Calu3 (cell line): ENCODE measurements around the gene MRPS18B. TPM values are rescaled to one million over a fixed set of nuclear protein-coding genes. Genes with fewer than 3 reads are reported as not detected.
A peak's percentile ranks its signal among the peaks of the same experiment; 100 is the strongest.

Experiments used
- Bru-seq: library from RNA; stranded (reverse); fragments of 400-500 nt; gene quantifications from one replicate; lab custom pipeline; 2021; lab: Mats Ljungman, UMichigan
- BruChase-seq, 2 experiments: library from RNA; stranded (reverse); fragments of 400-500 nt; gene quantifications; one replicate each; lab custom pipeline; 2021; lab: Mats Ljungman, UMichigan
- BruUV-seq: library from RNA; stranded (reverse); fragments of 400-500 nt; replicated peaks from 2 replicates; lab custom pipeline; 2021; lab: Mats Ljungman, UMichigan
- CTCF ChIA-PET: fragments of 300-600 bp; sonication (Branson Sonifier 250); formaldehyde crosslinking; loops from one replicate; lab custom pipeline; 2022; ENCODE audit warnings: antibody characterized with exemption; lab: Charles Lee
- DNase-seq: peaks from one replicate; pipeline ENCODE4 v3.0.0; 2022
- H3K27ac Mint-ChIP-seq: one replicate; pipeline ENCODE4 v1.8.0; 2022; ENCODE audit warnings: mixed read lengths; ENCODE audit not compliant: unreplicated experiment
- H3K27me3 Mint-ChIP-seq: one replicate; pipeline ENCODE4 v1.8.0; 2022; ENCODE audit warnings: mixed read lengths; ENCODE audit not compliant: unreplicated experiment
- H3K36me3 Mint-ChIP-seq: one replicate; pipeline ENCODE4 v1.8.0; 2022; ENCODE audit warnings: mild to moderate bottlenecking, moderate library complexity, mixed read lengths; ENCODE audit not compliant: insufficient read depth, unreplicated experiment
- H3K4me1 Mint-ChIP-seq: one replicate; pipeline ENCODE4 v1.8.0; 2022; ENCODE audit warnings: mild to moderate bottlenecking, low read depth, mixed read lengths; ENCODE audit not compliant: unreplicated experiment
- H3K4me3 Mint-ChIP-seq: one replicate; pipeline ENCODE4 v1.8.0; 2022; ENCODE audit warnings: mild to moderate bottlenecking, low read depth, moderate library complexity, mixed read lengths; ENCODE audit not compliant: unreplicated experiment
- H3K9me3 Mint-ChIP-seq: one replicate; pipeline ENCODE4 v1.8.0; 2022; ENCODE audit warnings: low read depth, mixed read lengths; ENCODE audit not compliant: unreplicated experiment
- intact Hi-C: fragments of 100-400 bp; cut with micrococcal nuclease; formaldehyde crosslinking; loops from one replicate; pipeline ENCODE4 v1.10.0; 2022; ENCODE audit not compliant: unreplicated experiment
- long read RNA-seq: library from polyadenylated mRNA; stranded (forward); transcript quantifications from one replicate; pipeline ENCODE4 v2.0.0, GENCODE V29; 2022
- total RNA-seq: library from RNA; stranded (reverse); gene quantifications from 2 replicates; pipeline ENCODE4 v1.2.3, GENCODE V29; 2022
- TF ChIP-seq, protein P1 (sequence below): fragments of 200-600 bp; IDR thresholded peaks from one replicate; pipeline ENCODE4 v1.8.0; 2022; ENCODE audit warnings: antibody characterized with exemption; ENCODE audit not compliant: unreplicated experiment

The MRPS18B gene
- total RNA-seq (103 and 107 TPM in 2 replicates), Bru-seq, nascent RNA (percentile 90 among the genes with signal in this experiment), BruChase-seq, experiment 1, labeled RNA remaining after a 6-hour chase (percentile 94 among the genes with signal in this experiment), BruChase-seq, experiment 2, labeled RNA remaining after a 2-hour chase (percentile 93 among the genes with signal in this experiment)
- long read RNA-seq, transcript MRPS18B-206 (7 exons, 1,532 nt): major isoform, 268 of 310 reads
- long read RNA-seq, partial matches to known transcripts: 23 of 310 reads
- long read RNA-seq, other reads (novel, unspliced or antisense): 19 of 310 reads

DNA sequence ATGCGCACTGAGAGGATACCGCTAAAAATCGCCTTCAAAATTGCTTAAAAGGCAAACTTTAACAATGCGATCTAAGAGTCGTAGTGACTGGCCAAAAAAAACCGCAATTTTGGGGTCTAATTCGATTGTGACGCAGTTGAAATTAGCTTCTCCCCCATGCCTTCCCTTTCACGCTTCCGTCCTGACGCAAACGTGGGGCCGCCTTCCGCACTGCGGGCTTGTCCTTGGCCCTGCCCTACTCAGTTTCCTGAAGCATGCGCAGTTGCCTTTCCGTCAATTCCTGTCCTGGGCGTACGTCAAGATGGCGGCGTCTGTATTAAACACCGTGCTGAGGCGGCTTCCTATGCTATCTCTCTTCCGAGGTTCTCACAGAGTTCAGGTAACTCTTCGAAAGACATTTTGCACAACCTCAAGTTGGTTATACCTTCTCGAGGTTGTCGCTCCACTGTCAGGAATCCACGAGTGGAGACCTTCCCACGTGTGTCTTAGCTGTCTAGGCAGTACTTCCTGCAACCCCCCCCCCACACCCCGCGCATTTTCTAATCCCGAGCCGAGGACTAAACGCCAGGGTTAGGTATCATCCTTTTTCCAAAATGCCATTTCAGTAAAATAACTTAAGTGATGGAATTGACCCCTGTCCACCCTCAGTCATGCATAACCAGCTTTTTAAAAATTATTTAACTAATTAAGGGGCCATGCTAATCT is at the start of gene MRPS18B:
MRPS18B (plus strand) TSS at position 276 of the 705 bp plus-strand sequence; CDS start at position 302, 26 bp downstream.
- BruUV-seq: TSS peak; percentile 79
- intact Hi-C loops: loop anchor here (5.0 kb wide), 1 partner anchor 105 kb away; the partner anchor contains the start of gene TUBB
- Mint-ChIP-seq H3K36me3 (peaks cover 96% of the 10 kb centered on the region), H3K27me3 (peaks cover 16% of the 10 kb centered on the region), H3K27ac (peak within 1 kb of the TSS; percentile 98), H3K4me3 (peak within 1 kb of the TSS; percentile 70), H3K4me1 (peaks cover 46% of the 10 kb centered on the region), H3K9me3 (no peaks in the 10 kb centered on the region)
- DNase-seq: peak; percentile 98
- TF ChIP-seq, protein P1, sequence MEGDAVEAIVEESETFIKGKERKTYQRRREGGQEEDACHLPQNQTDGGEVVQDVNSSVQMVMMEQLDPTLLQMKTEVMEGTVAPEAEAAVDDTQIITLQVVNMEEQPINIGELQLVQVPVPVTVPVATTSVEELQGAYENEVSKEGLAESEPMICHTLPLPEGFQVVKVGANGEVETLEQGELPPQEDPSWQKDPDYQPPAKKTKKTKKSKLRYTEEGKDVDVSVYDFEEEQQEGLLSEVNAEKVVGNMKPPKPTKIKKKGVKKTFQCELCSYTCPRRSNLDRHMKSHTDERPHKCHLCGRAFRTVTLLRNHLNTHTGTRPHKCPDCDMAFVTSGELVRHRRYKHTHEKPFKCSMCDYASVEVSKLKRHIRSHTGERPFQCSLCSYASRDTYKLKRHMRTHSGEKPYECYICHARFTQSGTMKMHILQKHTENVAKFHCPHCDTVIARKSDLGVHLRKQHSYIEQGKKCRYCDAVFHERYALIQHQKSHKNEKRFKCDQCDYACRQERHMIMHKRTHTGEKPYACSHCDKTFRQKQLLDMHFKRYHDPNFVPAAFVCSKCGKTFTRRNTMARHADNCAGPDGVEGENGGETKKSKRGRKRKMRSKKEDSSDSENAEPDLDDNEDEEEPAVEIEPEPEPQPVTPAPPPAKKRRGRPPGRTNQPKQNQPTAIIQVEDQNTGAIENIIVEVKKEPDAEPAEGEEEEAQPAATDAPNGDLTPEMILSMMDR: no peak
- CTCF ChIA-PET: interaction anchor here (0.6 to 2.0 kb wide), 3 partner anchors 29 to 113 kb away, joined by 3 to 10 read pairs (median 4); partner anchors contain the start of gene DHX16

DNA sequence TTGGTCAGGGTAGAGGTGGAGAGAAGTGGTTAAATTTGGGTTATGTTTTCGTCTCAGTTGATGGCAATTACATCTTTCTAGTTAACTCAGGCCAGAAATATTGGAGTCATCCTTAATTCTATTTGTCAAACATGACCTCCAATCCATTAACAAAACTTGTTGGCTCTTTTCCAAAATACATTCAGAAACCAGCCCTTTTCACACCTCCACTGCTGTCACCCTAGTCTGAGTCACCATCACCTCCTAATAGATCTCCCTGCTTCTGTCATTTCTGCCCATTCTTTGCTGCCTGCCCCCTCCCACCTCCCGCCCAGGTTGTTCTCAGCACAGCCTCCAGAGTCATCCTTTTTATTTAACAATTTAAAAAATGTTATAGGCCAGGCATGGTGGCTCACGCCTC is 49.4 kb upstream of the MRPS18B start:
- Mint-ChIP-seq H3K27me3 (peaks cover 9% of the 10 kb centered on the region), H3K4me3 (no peak overlapping the region), H3K9me3 (no peaks in the 10 kb centered on the region), H3K4me1 (peaks cover 39% of the 10 kb centered on the region), H3K36me3 (peaks cover 24% of the 10 kb centered on the region), H3K27ac (no peak overlapping the region)
- intact Hi-C loops: no loop called here
- no TSS peak for BruUV-seq
- TF ChIP-seq, protein P1: no peak
- CTCF ChIA-PET: no interaction called here
- peak; percentile 49 for DNase-seq

DNA sequence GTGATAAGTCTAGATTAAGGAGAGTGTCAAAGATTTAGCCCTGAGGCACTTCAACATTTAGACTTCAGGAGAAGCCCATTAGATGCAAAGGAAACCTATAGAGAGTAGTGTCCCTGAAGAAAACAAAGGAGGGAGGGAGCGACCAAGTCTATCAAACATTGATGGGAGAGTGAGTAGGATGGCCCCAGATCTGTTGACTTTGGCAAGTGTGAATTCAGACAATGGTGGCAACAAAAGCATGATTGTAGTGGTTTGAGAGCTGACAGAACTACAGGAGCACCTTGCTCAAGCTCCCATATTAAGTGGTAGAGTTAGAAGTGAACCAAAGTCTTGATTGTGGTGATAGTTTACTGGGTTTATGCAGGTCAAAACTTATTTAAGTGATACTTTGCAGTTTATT is 47.4 kb upstream of the MRPS18B start:
- peaks cover 47% of the 10 kb centered on the region for H3K4me1 Mint-ChIP-seq
- CTCF ChIA-PET: interaction anchor here (1.1 to 1.9 kb wide), 4 partner anchors 14 to 517 kb away, joined by 3 to 8 read pairs (median 4); partner anchors contain the start of genes GNL1 and PRR3
- peaks cover 9% of the 10 kb centered on the region for H3K27me3 Mint-ChIP-seq
- no TSS peak for BruUV-seq
- H3K36me3 Mint-ChIP-seq: peaks cover 27% of the 10 kb centered on the region
- DNase-seq: no peak
- H3K27ac Mint-ChIP-seq: peak overlapping the region; percentile 7
- intact Hi-C loops: no loop called here
- H3K9me3 Mint-ChIP-seq: no peaks in the 10 kb centered on the region
- peak overlapping the region; percentile 78 for H3K4me3 Mint-ChIP-seq
- TF ChIP-seq, protein P1: no peak

DNA sequence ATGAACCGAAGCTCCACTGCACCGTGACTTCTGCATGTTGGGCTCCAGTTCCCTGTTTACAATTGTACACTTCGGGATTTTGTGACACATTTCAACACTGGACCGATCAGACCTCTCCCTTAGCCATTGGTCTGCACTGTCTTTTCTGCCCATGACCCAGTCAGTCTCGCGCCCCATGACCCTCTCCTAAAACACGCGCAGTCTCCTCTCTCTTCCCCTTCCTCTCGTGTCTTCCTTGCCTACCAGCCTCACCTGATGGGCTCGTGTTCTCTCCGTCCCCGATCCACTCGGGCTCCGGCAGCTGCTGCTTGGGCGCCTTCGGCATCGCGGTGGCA is 46.9 kb upstream of the MRPS18B start:
- TF ChIP-seq, protein P1: no peak
- H3K36me3 Mint-ChIP-seq: peaks cover 27% of the 10 kb centered on the region
- H3K9me3 Mint-ChIP-seq: no peaks in the 10 kb centered on the region
- peak overlapping the region; percentile 69 for H3K27ac Mint-ChIP-seq
- peaks cover 47% of the 10 kb centered on the region for H3K4me1 Mint-ChIP-seq
- BruUV-seq: TSS peak; percentile 88
- no peak for DNase-seq
- CTCF ChIA-PET: interaction anchor here (0.9 to 1.9 kb wide), 5 partner anchors 14 to 517 kb away, joined by 3 to 8 read pairs (median 3); partner anchors contain the start of genes GNL1 and PRR3
- H3K27me3 Mint-ChIP-seq: peaks cover 9% of the 10 kb centered on the region
- intact Hi-C loops: no loop called here
- H3K4me3 Mint-ChIP-seq: peak overlapping the region; percentile 78
